Neural cell (in vitro differentiated cells): Measurements from ENCODE around the gene RELN.

ENCODE experiments used
- MXI1 ChIP-seq: fragments of 450-650 bp; conservative IDR thresholded peaks from 2 replicates; pipeline ENCODE4 v1.6.1; 2014; ENCODE audit warnings: antibody characterized with exemption, mild to moderate bottlenecking; ENCODE audit not compliant: poor library complexity, severe bottlenecking
- TAF1 ChIP-seq: IDR thresholded peaks from 2 replicates; pipeline ENCODE4 v1.6.1; 2012; ENCODE audit warnings: low read depth
- TF ChIP-seq, protein P1 (sequence below): fragments of 450-650 bp; IDR thresholded peaks from 2 replicates; pipeline ENCODE4 v1.5.1; 2014; ENCODE audit warnings: antibody characterized with exemption, mild to moderate bottlenecking, moderate library complexity; ENCODE audit not compliant: poor library complexity, severe bottlenecking

GRCh38 chr7:103649052-103649451 is 340.4 kb downstream of the RELN start:
- TF ChIP-seq, protein P1, sequence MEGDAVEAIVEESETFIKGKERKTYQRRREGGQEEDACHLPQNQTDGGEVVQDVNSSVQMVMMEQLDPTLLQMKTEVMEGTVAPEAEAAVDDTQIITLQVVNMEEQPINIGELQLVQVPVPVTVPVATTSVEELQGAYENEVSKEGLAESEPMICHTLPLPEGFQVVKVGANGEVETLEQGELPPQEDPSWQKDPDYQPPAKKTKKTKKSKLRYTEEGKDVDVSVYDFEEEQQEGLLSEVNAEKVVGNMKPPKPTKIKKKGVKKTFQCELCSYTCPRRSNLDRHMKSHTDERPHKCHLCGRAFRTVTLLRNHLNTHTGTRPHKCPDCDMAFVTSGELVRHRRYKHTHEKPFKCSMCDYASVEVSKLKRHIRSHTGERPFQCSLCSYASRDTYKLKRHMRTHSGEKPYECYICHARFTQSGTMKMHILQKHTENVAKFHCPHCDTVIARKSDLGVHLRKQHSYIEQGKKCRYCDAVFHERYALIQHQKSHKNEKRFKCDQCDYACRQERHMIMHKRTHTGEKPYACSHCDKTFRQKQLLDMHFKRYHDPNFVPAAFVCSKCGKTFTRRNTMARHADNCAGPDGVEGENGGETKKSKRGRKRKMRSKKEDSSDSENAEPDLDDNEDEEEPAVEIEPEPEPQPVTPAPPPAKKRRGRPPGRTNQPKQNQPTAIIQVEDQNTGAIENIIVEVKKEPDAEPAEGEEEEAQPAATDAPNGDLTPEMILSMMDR, result no peak
- TF ChIP-seq TAF1 (no peak), MXI1 (no peak)
